Osteoblast (primary cell): Measurements from ENCODE around the gene RNF150. TPM values are rescaled to one million over a fixed set of nuclear protein-coding genes. Genes with fewer than 3 reads are reported as not detected.

Experiments
- DNase-seq: peaks from one replicate; pipeline ENCODE4 v3.0.0; 2011; ENCODE audit warnings: low spot score, mixed read lengths; ENCODE audit not compliant: insufficient read length; ENCODE audit errors: missing footprints
- H2AFZ ChIP-seq: 2 replicates; pipeline ENCODE4 v1.6.0; 2011; ENCODE audit warnings: mild to moderate bottlenecking, low read length
- H3K27ac ChIP-seq: 2 replicates; pipeline ENCODE4 v1.5.1; 2011; ENCODE audit warnings: mild to moderate bottlenecking, low read depth, low read length, moderate library complexity
- H3K27me3 ChIP-seq: 2 replicates; pipeline ENCODE4 v1.6.0; 2012; ENCODE audit warnings: mild to moderate bottlenecking, control low read depth, inconsistent platforms, low read length, moderate library complexity; ENCODE audit not compliant: insufficient read depth
- H3K36me3 ChIP-seq: 2 replicates; pipeline ENCODE4 v1.5.1; 2011; ENCODE audit warnings: mild to moderate bottlenecking, low read length, control low read depth, moderate library complexity; ENCODE audit not compliant: insufficient read depth
- H3K4me1 ChIP-seq: 2 replicates; pipeline ENCODE4 v1.5.1; 2011; ENCODE audit warnings: mild to moderate bottlenecking, low read length, control low read depth, moderate library complexity; ENCODE audit not compliant: insufficient read depth
- H3K4me2 ChIP-seq: 2 replicates; pipeline ENCODE4 v1.6.0; 2011; ENCODE audit warnings: mild to moderate bottlenecking, low read length; ENCODE audit not compliant: insufficient read depth
- H3K4me3 ChIP-seq: fragments of 200-600 bp; sonication (generic); 3 replicates; pipeline ENCODE4 v1.5.1; 2012; ENCODE audit warnings: mild to moderate bottlenecking, low read length, inconsistent platforms; ENCODE audit not compliant: insufficient read depth
- H3K79me2 ChIP-seq: 2 replicates; pipeline ENCODE4 v1.6.0; 2012; ENCODE audit warnings: mild to moderate bottlenecking, low read length, control low read depth, inconsistent platforms; ENCODE audit not compliant: insufficient read depth
- H3K9me3 ChIP-seq: 2 replicates; pipeline ENCODE4 v1.5.1; 2011; ENCODE audit warnings: low read depth, low read length, control low read depth
- H4K20me1 ChIP-seq: 2 replicates; pipeline ENCODE4 v1.6.0; 2012; ENCODE audit warnings: mild to moderate bottlenecking, low read length, control low read depth; ENCODE audit not compliant: insufficient read depth
- CTCF ChIP-seq: IDR thresholded peaks from 2 replicates; pipeline ENCODE4 v1.5.1; 2011; ENCODE audit warnings: mild to moderate bottlenecking, low read depth, low read length, moderate library complexity; ENCODE audit errors: extremely low read depth
- total RNA-seq: library from RNA; depleted of rRNA; stranded (reverse); fragments of >200 nt; gene quantifications from 2 replicates; pipeline ENCODE4 v1.2.3, GENCODE V29; 2012

The RNF150 gene
- total RNA-seq, 1 donor, result 13.4 TPM

DNA sequence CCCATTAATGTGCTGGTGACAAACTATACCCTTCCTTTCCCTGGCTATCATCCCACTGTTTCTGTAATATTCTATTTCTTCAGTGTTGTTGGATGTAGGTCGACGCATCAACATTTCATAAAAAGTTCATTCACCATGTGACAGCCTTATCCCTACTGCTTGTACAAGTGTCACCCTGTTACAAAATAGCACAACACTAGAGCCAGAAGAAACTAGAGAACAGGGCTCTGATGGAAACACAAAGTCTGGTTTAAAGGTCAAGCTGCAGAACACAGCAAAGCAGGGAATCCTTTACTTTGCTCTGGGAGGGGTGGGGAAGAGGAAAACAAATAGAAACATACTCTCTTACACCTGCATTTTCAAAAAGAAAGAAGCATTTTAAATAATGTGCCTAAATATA, 245.8 kb downstream of the RNF150 start:
- H3K79me2 ChIP-seq, result no peaks in the 10 kb centered on the region
- no peak overlapping the region for H2AFZ ChIP-seq
- no peak overlapping the region for H3K4me2 ChIP-seq
- H3K4me1 ChIP-seq, result peaks cover 5% of the 10 kb centered on the region
- no peaks in the 10 kb centered on the region for H4K20me1 ChIP-seq
- H3K9me3 ChIP-seq, result no peaks in the 10 kb centered on the region
- DNase-seq, result no peak
- no peak for TF ChIP-seq CTCF
- H3K36me3 ChIP-seq, result no peaks in the 10 kb centered on the region
- no peaks in the 10 kb centered on the region for H3K27me3 ChIP-seq
- H3K4me3 ChIP-seq, result no peak overlapping the region
- H3K27ac ChIP-seq, result no peak overlapping the region

DNA sequence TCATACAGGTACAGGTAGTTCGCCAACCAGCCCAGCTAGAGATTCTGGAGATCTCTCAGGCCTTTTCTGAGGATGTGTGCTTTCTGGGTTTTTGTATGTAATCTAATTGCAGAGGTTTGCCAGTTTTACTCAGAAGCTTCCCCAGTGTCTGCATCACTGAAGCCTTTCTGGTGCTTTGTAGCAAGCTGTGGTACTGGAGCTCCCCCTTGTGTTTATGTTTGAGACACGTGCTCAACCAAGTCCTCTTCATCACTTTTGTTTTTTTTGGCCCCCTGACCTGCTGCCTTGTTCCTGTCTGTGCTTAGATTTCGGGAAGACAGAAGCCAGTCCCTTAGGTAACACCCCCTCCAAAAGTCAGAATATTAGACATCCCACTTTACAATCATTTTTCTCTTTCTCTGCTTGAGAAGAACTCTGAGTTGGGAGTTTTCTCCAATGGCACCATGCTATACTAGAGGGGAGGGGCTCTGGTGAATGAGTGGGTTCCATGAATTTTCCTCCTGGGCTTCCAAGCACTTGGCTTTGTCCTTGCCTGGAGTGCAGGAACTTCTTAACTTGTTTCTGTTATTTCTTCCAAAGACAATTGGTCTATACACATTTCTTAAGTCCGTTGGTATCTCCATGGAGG, 248.7 kb downstream of the RNF150 start:
- H3K27ac ChIP-seq, result no peak overlapping the region
- DNase-seq, result peak; percentile 92

DNA sequence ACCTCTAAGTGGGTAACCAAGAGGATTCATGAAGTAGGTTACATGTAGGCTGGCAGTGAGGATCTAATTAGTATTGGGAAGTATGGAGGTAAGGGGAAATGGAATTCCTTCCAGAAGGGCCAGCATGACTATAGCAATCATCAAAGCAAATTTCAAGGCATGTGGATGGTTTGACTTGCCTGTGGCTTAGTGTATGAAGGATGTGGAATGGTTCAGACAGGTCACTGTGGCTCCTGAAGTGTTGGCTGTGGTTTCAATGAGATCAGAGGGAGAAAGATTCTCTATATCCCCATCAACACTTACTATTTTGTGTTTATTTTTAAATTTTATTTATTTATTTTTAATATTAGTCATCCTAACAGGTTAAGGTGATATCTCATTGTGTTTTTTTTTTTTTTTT, 255.5 kb downstream of the RNF150 start:
- no peak overlapping the region for H2AFZ ChIP-seq
- H4K20me1 ChIP-seq, result no peaks in the 10 kb centered on the region
- H3K27me3 ChIP-seq, result no peaks in the 10 kb centered on the region
- TF ChIP-seq CTCF, result no peak
- H3K9me3 ChIP-seq, result peaks cover 2% of the 10 kb centered on the region
- no peak for DNase-seq
- H3K4me1 ChIP-seq, result peaks cover 14% of the 10 kb centered on the region
- H3K4me3 ChIP-seq, result no peak overlapping the region
- no peak overlapping the region for H3K27ac ChIP-seq
- H3K36me3 ChIP-seq, result no peaks in the 10 kb centered on the region
- no peaks in the 10 kb centered on the region for H3K79me2 ChIP-seq
- H3K4me2 ChIP-seq, result no peak overlapping the region

More for the DNA sequence above, 248.7 kb downstream of the RNF150 start:
- peak overlapping the region; percentile 39 for H2AFZ ChIP-seq
- TF ChIP-seq CTCF, result peak; percentile 84
- peaks cover 5% of the 10 kb centered on the region for H3K4me1 ChIP-seq
- no peak overlapping the region for H3K4me3 ChIP-seq
- no peaks in the 10 kb centered on the region for H3K27me3 ChIP-seq
- no peaks in the 10 kb centered on the region for H4K20me1 ChIP-seq
- no peaks in the 10 kb centered on the region for H3K36me3 ChIP-seq
- H3K79me2 ChIP-seq, result no peaks in the 10 kb centered on the region
- peak overlapping the region; percentile 41 for H3K4me2 ChIP-seq
- H3K9me3 ChIP-seq, result no peaks in the 10 kb centered on the region

- no peaks in the 10 kb centered on the region for H3K79me2 ChIP-seq
- no peak overlapping the region for H2AFZ ChIP-seq
- H3K4me3 ChIP-seq, result no peak overlapping the region
- no peak overlapping the region for H3K27ac ChIP-seq
- no peaks in the 10 kb centered on the region for H3K27me3 ChIP-seq
- no peak for TF ChIP-seq CTCF
- no peaks in the 10 kb centered on the region for H3K36me3 ChIP-seq
- peaks cover 2% of the 10 kb centered on the region for H3K9me3 ChIP-seq
- H4K20me1 ChIP-seq, result no peaks in the 10 kb centered on the region
- peaks cover 14% of the 10 kb centered on the region for H3K4me1 ChIP-seq
- peak overlapping the region; percentile 25 for H3K4me2 ChIP-seq
- DNase-seq, result peak; percentile 41
Measured at GRCh38 chr4:140876615-140877364, 256.5 kb downstream of the RNF150 start.
